ENCODE measurements around the gene SRBD1.
A peak's percentile ranks its signal among the peaks of the same experiment; 100 is the strongest.

Gene SRBD1

GRCh38 chr2:45540942-45541341, 70.1 kb downstream of the SRBD1 start:
- DNase-seq: no peak

GRCh38 chr2:45533771-45534170, 77.3 kb downstream of the SRBD1 start:
- no peak for DNase-seq

GRCh38 chr2:45532181-45532580, 78.9 kb downstream of the SRBD1 start:
- DNase-seq: no peak

GRCh38 chr2:45524016-45524415, 87.1 kb downstream of the SRBD1 start:
- no peak for DNase-seq

- no peak for DNase-seq
Observed at GRCh38 chr2:45518546-45518945, 92.5 kb downstream of the SRBD1 start.

GRCh38 chr2:45510701-45511420, 100.2 kb downstream of the SRBD1 start:
- no peak for DNase-seq

GRCh38 chr2:45506756-45507155, 104.3 kb downstream of the SRBD1 start:
- no peak for DNase-seq

- DNase-seq: peak; percentile 55
Observed at GRCh38 chr2:45505138-45505537, 105.9 kb downstream of the SRBD1 start.

- no peak for DNase-seq
Observed at GRCh38 chr2:45498661-45499550, 112.2 kb downstream of the SRBD1 start.

GRCh38 chr2:45497355-45497754, 113.7 kb downstream of the SRBD1 start:
- no peak for DNase-seq

GRCh38 chr2:45496869-45497268, 114.2 kb downstream of the SRBD1 start:
- no peak for DNase-seq

- DNase-seq: peak; percentile 22
Observed at GRCh38 chr2:45494978-45495293, 116.1 kb downstream of the SRBD1 start.

- DNase-seq: peak; percentile 44
Observed at GRCh38 chr2:45494275-45494977, 116.6 kb downstream of the SRBD1 start.

- DNase-seq: no peak
Observed at GRCh38 chr2:45484965-45485364, 126.1 kb downstream of the SRBD1 start.

GRCh38 chr2:45483997-45484396, 127.1 kb downstream of the SRBD1 start:
- no peak for DNase-seq

GRCh38 chr2:45477546-45477945, 133.5 kb downstream of the SRBD1 start:
- DNase-seq: no peak

- no peak for DNase-seq
Observed at GRCh38 chr2:45470531-45470930, 140.5 kb downstream of the SRBD1 start.

- no peak for DNase-seq
Observed at GRCh38 chr2:45469314-45470099, 141.6 kb downstream of the SRBD1 start.

GRCh38 chr2:45468279-45468678, 142.8 kb downstream of the SRBD1 start:
- no peak for DNase-seq

GRCh38 chr2:45466053-45466452, 145.0 kb downstream of the SRBD1 start:
- DNase-seq: no peak

GRCh38 chr2:45460825-45461224, 150.2 kb downstream of the SRBD1 start:
- DNase-seq: no peak

GRCh38 chr2:45459860-45460259, 151.2 kb downstream of the SRBD1 start:
- DNase-seq: no peak
